KOPT-K1 (cell line): ENCODE results near the gene AGBL4.
"Not testable (repeated sequence)": the region's sequence is repeated elsewhere in the genome, so short reads cannot be mapped to it uniquely, and the experiment has no call there.

Experiments
- H3K27ac ChIP-seq: fragments of 200-600 bp; sonication (generic); 2 replicates; pipeline ENCODE4 v1.5.1; 2016; ENCODE audit warnings: antibody characterized with exemption, mild to moderate bottlenecking, low read depth, low read length; ENCODE audit not compliant: poor library complexity, severe bottlenecking
- H3K36me3 ChIP-seq: fragments of 200-600 bp; sonication (generic); 2 replicates; pipeline ENCODE4 v1.5.1; 2017; ENCODE audit warnings: antibody characterized with exemption, mild to moderate bottlenecking, low read length, moderate library complexity; ENCODE audit not compliant: insufficient read depth
- H3K9me3 ChIP-seq: fragments of 200-600 bp; sonication (generic); 2 replicates; pipeline ENCODE4 v1.5.1; 2017; ENCODE audit warnings: antibody characterized with exemption, low read length, mild to moderate bottlenecking; ENCODE audit not compliant: insufficient read depth, poor library complexity, severe bottlenecking

Gene AGBL4

GRCh38 chr1:50023292-50024159 is at the start of gene AGBL4:
AGBL4 (minus strand) TSS chr1:50023954.
- Histone ChIP-seq H3K36me3 (no peaks in the 10 kb centered on the region), H3K9me3 (no peaks in the 10 kb centered on the region), H3K27ac (no peak within 1 kb of the TSS)

- H3K36me3 ChIP-seq = no peaks in the 10 kb centered on the region
- H3K27ac ChIP-seq = no peak overlapping the region
- H3K9me3 ChIP-seq = no peaks in the 10 kb centered on the region
These were observed 43.1 kb upstream of the AGBL4 start for GRCh38 chr1:50066806-50067205.

GRCh38 chr1:50060279-50060678 is 36.5 kb upstream of the AGBL4 start:
- no peaks in the 10 kb centered on the region for H3K36me3 ChIP-seq
- no peak overlapping the region for H3K27ac ChIP-seq
- no peaks in the 10 kb centered on the region for H3K9me3 ChIP-seq

- Histone ChIP-seq H3K27ac (no peak overlapping the region), H3K9me3 (no peaks in the 10 kb centered on the region), H3K36me3 (no peaks in the 10 kb centered on the region)
These were observed 25.0 kb upstream of the AGBL4 start for GRCh38 chr1:50048791-50049190.

GRCh38 chr1:50047916-50048694 is 24.4 kb upstream of the AGBL4 start:
- Histone ChIP-seq H3K27ac (no peak overlapping the region), H3K9me3 (no peaks in the 10 kb centered on the region), H3K36me3 (no peaks in the 10 kb centered on the region)

- no peaks in the 10 kb centered on the region for H3K36me3 ChIP-seq
- H3K27ac ChIP-seq = no peak overlapping the region
- no peaks in the 10 kb centered on the region for H3K9me3 ChIP-seq
These were observed 14.6 kb upstream of the AGBL4 start for GRCh38 chr1:50038237-50038809.

GRCh38 chr1:50027794-50028193 is 4.0 kb upstream of the AGBL4 start:
- no peaks in the 10 kb centered on the region for H3K9me3 ChIP-seq
- no peak overlapping the region for H3K27ac ChIP-seq
- H3K36me3 ChIP-seq = no peaks in the 10 kb centered on the region

- H3K36me3 ChIP-seq = no peaks in the 10 kb centered on the region
- no peaks in the 10 kb centered on the region for H3K9me3 ChIP-seq
- no peak overlapping the region for H3K27ac ChIP-seq
These were observed 28.0 kb downstream of the AGBL4 start for GRCh38 chr1:49995734-49996133.

- no peaks in the 10 kb centered on the region for H3K9me3 ChIP-seq
- no peaks in the 10 kb centered on the region for H3K36me3 ChIP-seq
- no peak overlapping the region for H3K27ac ChIP-seq
These were observed 52.7 kb downstream of the AGBL4 start for GRCh38 chr1:49971088-49971487.

GRCh38 chr1:49951385-49951784 is 72.4 kb downstream of the AGBL4 start:
- no peak overlapping the region for H3K27ac ChIP-seq
- H3K9me3 ChIP-seq = no peaks in the 10 kb centered on the region
- H3K36me3 ChIP-seq = no peaks in the 10 kb centered on the region

- not testable (repeated sequence) for H3K36me3 ChIP-seq, H3K27ac ChIP-seq, H3K9me3 ChIP-seq
These were observed 108.5 kb downstream of the AGBL4 start for GRCh38 chr1:49915301-49915700.

GRCh38 chr1:49906365-49906764 is 117.4 kb downstream of the AGBL4 start:
- no peaks in the 10 kb centered on the region for H3K36me3 ChIP-seq
- no peaks in the 10 kb centered on the region for H3K9me3 ChIP-seq
- no peak overlapping the region for H3K27ac ChIP-seq

GRCh38 chr1:49864581-49864980 is 159.2 kb downstream of the AGBL4 start:
- Histone ChIP-seq H3K9me3 (no peaks in the 10 kb centered on the region), H3K36me3 (no peaks in the 10 kb centered on the region), H3K27ac (no peak overlapping the region)

GRCh38 chr1:49854741-49855140 is 169.0 kb downstream of the AGBL4 start:
- no peak overlapping the region for H3K27ac ChIP-seq
- no peaks in the 10 kb centered on the region for H3K36me3 ChIP-seq
- no peaks in the 10 kb centered on the region for H3K9me3 ChIP-seq

GRCh38 chr1:49842596-49842995 is 181.2 kb downstream of the AGBL4 start:
- Histone ChIP-seq H3K27ac (no peak overlapping the region), H3K36me3 (no peaks in the 10 kb centered on the region), H3K9me3 (peaks cover 21% of the 10 kb centered on the region)
